HUES64 (cell line): ENCODE results near the gene SMCO4.

Source experiments
- H3K27ac ChIP-seq: 2 replicates; pipeline ENCODE4 v1.7.0; 2013; ENCODE audit warnings: low read depth, low read length, inconsistent platforms
- H3K27me3 ChIP-seq: 2 replicates; pipeline ENCODE4 v1.6.1; 2013; ENCODE audit warnings: mild to moderate bottlenecking, low read length; ENCODE audit not compliant: insufficient read depth
- H3K36me3 ChIP-seq: 2 replicates; pipeline ENCODE4 v1.6.1; 2013; ENCODE audit warnings: mild to moderate bottlenecking, low read length; ENCODE audit not compliant: insufficient read depth
- H3K4me1 ChIP-seq: 2 replicates; pipeline ENCODE4 v1.6.1; 2013; ENCODE audit warnings: mild to moderate bottlenecking, low read length, moderate library complexity; ENCODE audit not compliant: insufficient read depth
- H3K4me3 ChIP-seq: 2 replicates; pipeline ENCODE4 v1.5.1; 2013; ENCODE audit warnings: mild to moderate bottlenecking, low read length, moderate library complexity
- H3K9ac ChIP-seq: 2 replicates; pipeline ENCODE4 v1.6.1; 2013; ENCODE audit warnings: mild to moderate bottlenecking, low read depth, low read length
- H3K9me3 ChIP-seq: 2 replicates; pipeline ENCODE4 v1.6.1; 2013; ENCODE audit warnings: low read depth, low read length; ENCODE audit not compliant: insufficient read depth
- WGBS: fragments of 150-250, 120-280 bp; methylation state at CpG from one replicate; pipeline ENCODE4 v1.1.7; 2013; ENCODE audit warnings: missing lambda C conversion rate; 5-methylcytosine and 5-hydroxymethylcytosine counted together

The SMCO4 gene

GRCh38 chr11:93485983-93486382 is 57.2 kb downstream of the SMCO4 start:
- WGBS: 81% methylated on average over 2 of the region's 2 CpGs
- no peak overlapping the region for H3K9ac ChIP-seq
- no peaks in the 10 kb centered on the region for H3K27me3 ChIP-seq
- H3K36me3 ChIP-seq: 0 out of 2 replicates have a peak, but pooled peaks cover 3% of the 10 kb centered on the region
- H3K4me3 ChIP-seq: no peak overlapping the region
- H3K4me1 ChIP-seq: peaks cover 38% of the 10 kb centered on the region
- H3K27ac ChIP-seq: no peak overlapping the region
- H3K9me3 ChIP-seq: no peaks in the 10 kb centered on the region

GRCh38 chr11:93484716-93485115 is 58.5 kb downstream of the SMCO4 start:
- Histone ChIP-seq H3K4me1 (peaks cover 25% of the 10 kb centered on the region), H3K4me3 (no peak overlapping the region), H3K36me3 (0 out of 2 replicates have a peak, but pooled peaks cover 3% of the 10 kb centered on the region), H3K9me3 (no peaks in the 10 kb centered on the region), H3K9ac (no peak overlapping the region), H3K27ac (no peak overlapping the region), H3K27me3 (no peaks in the 10 kb centered on the region)
- 92% methylated on average over 3 of the region's 3 CpGs for WGBS

- H3K27ac ChIP-seq: no peak overlapping the region
- WGBS: 85% methylated on average over 10 of the region's 10 CpGs
- no peaks in the 10 kb centered on the region for H3K9me3 ChIP-seq
- H3K9ac ChIP-seq: no peak overlapping the region
- H3K4me1 ChIP-seq: peaks cover 23% of the 10 kb centered on the region
- H3K4me3 ChIP-seq: no peak overlapping the region
- H3K36me3 ChIP-seq: 0 out of 2 replicates have a peak, but pooled peaks cover 3% of the 10 kb centered on the region
- H3K27me3 ChIP-seq: no peaks in the 10 kb centered on the region
Measured at GRCh38 chr11:93482556-93482955, 60.6 kb downstream of the SMCO4 start.

GRCh38 chr11:93481696-93482095 is 61.5 kb downstream of the SMCO4 start:
- no peak overlapping the region for H3K9ac ChIP-seq
- no peak overlapping the region for H3K4me3 ChIP-seq
- H3K36me3 ChIP-seq: 0 out of 2 replicates have a peak, but pooled peaks cover 3% of the 10 kb centered on the region
- 92% methylated on average over 6 of the region's 6 CpGs for WGBS
- H3K9me3 ChIP-seq: no peaks in the 10 kb centered on the region
- H3K4me1 ChIP-seq: peaks cover 23% of the 10 kb centered on the region
- H3K27ac ChIP-seq: no peak overlapping the region
- no peaks in the 10 kb centered on the region for H3K27me3 ChIP-seq

- Histone ChIP-seq H3K27me3 (no peaks in the 10 kb centered on the region), H3K36me3 (0 out of 2 replicates have a peak, but pooled peaks cover 3% of the 10 kb centered on the region), H3K9ac (no peak overlapping the region), H3K27ac (no peak overlapping the region), H3K9me3 (no peaks in the 10 kb centered on the region), H3K4me1 (peaks cover 23% of the 10 kb centered on the region), H3K4me3 (no peak overlapping the region)
- WGBS: 94% methylated on average over 16 of the region's 16 CpGs
Measured at GRCh38 chr11:93481279-93481678, 61.9 kb downstream of the SMCO4 start.

- 0 out of 2 replicates have a peak, but pooled peaks cover 3% of the 10 kb centered on the region for H3K36me3 ChIP-seq
- peaks cover 23% of the 10 kb centered on the region for H3K4me1 ChIP-seq
- no peaks in the 10 kb centered on the region for H3K9me3 ChIP-seq
- no peak overlapping the region for H3K9ac ChIP-seq
- no peak overlapping the region for H3K4me3 ChIP-seq
- H3K27me3 ChIP-seq: no peaks in the 10 kb centered on the region
- no CpG with 5 or more reads among the region's 1 CpG for WGBS
- H3K27ac ChIP-seq: no peak overlapping the region
Measured at GRCh38 chr11:93480756-93481155, 62.4 kb downstream of the SMCO4 start.

- WGBS: 94% methylated on average over 6 of the region's 6 CpGs
- H3K36me3 ChIP-seq: peaks cover 2% of the 10 kb centered on the region; the same call in 1 of the 2 replicates
- H3K4me3 ChIP-seq: no peak overlapping the region
- no peak overlapping the region for H3K9ac ChIP-seq
- peaks cover 23% of the 10 kb centered on the region for H3K4me1 ChIP-seq
- no peak overlapping the region for H3K27ac ChIP-seq
- peaks cover under 1% of the 10 kb centered on the region; the same call in 1 of the 2 replicates for H3K9me3 ChIP-seq
- no peaks in the 10 kb centered on the region for H3K27me3 ChIP-seq
Measured at GRCh38 chr11:93480256-93480655, 62.9 kb downstream of the SMCO4 start.

- no peaks in the 10 kb centered on the region for H3K27me3 ChIP-seq
- H3K9me3 ChIP-seq: peaks cover 9% of the 10 kb centered on the region
- H3K27ac ChIP-seq: peak overlapping the region; percentile 87; the same call in 1 of the 2 replicates
- 0 out of 2 replicates have a peak overlapping the region, but pooled peaks have one; percentile 52 for H3K9ac ChIP-seq
- H3K4me1 ChIP-seq: peaks cover 23% of the 10 kb centered on the region
- H3K36me3 ChIP-seq: peaks cover 5% of the 10 kb centered on the region; the same call in 1 of the 2 replicates
- WGBS: 91% methylated on average over 19 of the region's 19 CpGs
- no peak overlapping the region for H3K4me3 ChIP-seq
Measured at GRCh38 chr11:93478841-93479240, 64.3 kb downstream of the SMCO4 start.

- Histone ChIP-seq H3K9ac (peak overlapping the region; percentile 52; the same call in 1 of the 2 replicates), H3K4me3 (peak overlapping the region; percentile 28), H3K36me3 (peaks cover 5% of the 10 kb centered on the region; the same call in 1 of the 2 replicates), H3K27ac (peak overlapping the region; percentile 87), H3K9me3 (peaks cover 9% of the 10 kb centered on the region), H3K27me3 (no peaks in the 10 kb centered on the region), H3K4me1 (peaks cover 23% of the 10 kb centered on the region)
- WGBS: 28% methylated on average over 11 of the region's 11 CpGs
Measured at GRCh38 chr11:93477684-93478234, 65.4 kb downstream of the SMCO4 start.

- peaks cover 23% of the 10 kb centered on the region for H3K4me1 ChIP-seq
- H3K27ac ChIP-seq: peak overlapping the region; percentile 87; the same call in 1 of the 2 replicates
- no peak overlapping the region for H3K9ac ChIP-seq
- H3K9me3 ChIP-seq: peaks cover 9% of the 10 kb centered on the region
- 88% methylated on average over 3 of the region's 3 CpGs for WGBS
- H3K4me3 ChIP-seq: no peak overlapping the region
- no peaks in the 10 kb centered on the region for H3K27me3 ChIP-seq
- H3K36me3 ChIP-seq: peaks cover 5% of the 10 kb centered on the region; the same call in 1 of the 2 replicates
Measured at GRCh38 chr11:93476796-93477195, 66.4 kb downstream of the SMCO4 start.

- peaks cover 5% of the 10 kb centered on the region; the same call in 1 of the 2 replicates for H3K36me3 ChIP-seq
- H3K4me3 ChIP-seq: no peak overlapping the region
- H3K4me1 ChIP-seq: peaks cover 22% of the 10 kb centered on the region
- no peak overlapping the region for H3K27ac ChIP-seq
- H3K27me3 ChIP-seq: no peaks in the 10 kb centered on the region
- WGBS: 100% methylated on average over 1 of the region's 1 CpG
- H3K9me3 ChIP-seq: peaks cover 9% of the 10 kb centered on the region
- no peak overlapping the region for H3K9ac ChIP-seq
Measured at GRCh38 chr11:93474123-93474522, 69.1 kb downstream of the SMCO4 start.
